ENCODE data around the gene PRKAG2.

- TF ChIP-seq CTCF (IDR thresholded peaks at IDR 0.05; ENCODE audit: low read depth, low read length, missing input control) (no peak), GABPA (IDR thresholded peaks at IDR 0.05 in 1 of 2, conservative IDR thresholded peaks at IDR 0.05 in 1 of 2) (no peak), YY1 (IDR thresholded peaks at IDR 0.05) (no peak), TAF1 (conservative IDR thresholded peaks at IDR 0.05) (no peak), ATF3 (IDR thresholded peaks at IDR 0.05) (no peak), FOXA1 (IDR thresholded peaks at IDR 0.05) (no peak), JUND (IDR thresholded peaks at IDR 0.05) (no peak), EGR1 (IDR thresholded peaks at IDR 0.05; ENCODE audit: low read depth in 2 of 2) (no peak), FOXA2 (IDR thresholded peaks at IDR 0.05) (no peak), REST (IDR thresholded peaks at IDR 0.05) (no peak), NR2F2 (IDR thresholded peaks at IDR 0.05) (no peak), SP1 (IDR thresholded peaks at IDR 0.05) (no peak)
- TF ChIP-seq, protein P1, sequence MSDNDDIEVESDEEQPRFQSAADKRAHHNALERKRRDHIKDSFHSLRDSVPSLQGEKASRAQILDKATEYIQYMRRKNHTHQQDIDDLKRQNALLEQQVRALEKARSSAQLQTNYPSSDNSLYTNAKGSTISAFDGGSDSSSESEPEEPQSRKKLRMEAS (IDR thresholded peaks at IDR 0.05) = no peak
These were observed 77.4 kb downstream of the PRKAG2 start for GRCh38 chr7:151799506-151799905.
